Pancreas (tissue), 10 donors: Measurements from ENCODE around the gene RNASE7. TPM values are rescaled to one million over a fixed set of nuclear protein-coding genes. Genes with fewer than 3 reads are reported as not detected.

Experiments
- ATAC-seq, 4 donors: fragments of 200-7000 bp; cut with Tn5 transposase; one replicate each; pipeline versions ENCODE4 v1.8.0 to v1.9.1; 2020; ENCODE audit warnings: mild to moderate bottlenecking in 4 of 4, moderate library complexity in 4 of 4
- DNase-seq, 6 donors: peaks; one replicate each; pipeline ENCODE4 v3.0.0-alpha.2; 2020
- FAIRE-seq: peaks from 2 replicates; lab custom pipeline; 2012; peaks lifted over from hg19 to GRCh38; lab: Jason Lieb, UNC
- H3K27ac ChIP-seq, 4 donors: fragments of 200-600 bp; sonication (generic); 1 replicate in 3 of 4; 2 replicates in 1 of 4; pipeline versions ENCODE4 v1.5.0 to v1.8.0; 2020
- H3K27me3 ChIP-seq, 4 donors: fragments of 200-600 bp; one replicate each; pipeline ENCODE4 v1.8.0; 2021
- H3K36me3 ChIP-seq, 3 donors: fragments of 200-600 bp; sonication (generic) in 1 of 3; one replicate each; pipeline versions ENCODE4 v1.5.0 to v1.8.0; 2020 to 2021
- H3K4me1 ChIP-seq, 3 donors: fragments of 200-600 bp; one replicate each; pipeline ENCODE4 v1.8.0; 2021
- H3K4me3 ChIP-seq, 4 donors: fragments of 200-600 bp; sonication (generic) in 2 of 4; one replicate each; pipeline versions ENCODE4 v1.5.0 to v1.8.0; 2020 to 2021
- H3K9me3 ChIP-seq, 4 donors: fragments of 200-600 bp; one replicate each; pipeline ENCODE4 v1.8.0; 2021
- CTCF ChIP-seq, 4 donors: fragments of 200-600 bp; sonication (generic) in 3 of 4; IDR thresholded peaks; one replicate each; pipeline versions ENCODE4 v1.5.0 to v1.8.0; 2021; ENCODE audit warnings: antibody characterized with exemption in 4 of 4
- WGBS, 2 donors: extraction: QIAGEN DNeasy Blood & Tissue Kit; methylation state at CpG; one replicate each; pipeline ENCODE4 v1.1.7; 2013; 5-methylcytosine and 5-hydroxymethylcytosine counted together
- intact Hi-C, 3 donors: fragments of 100-400 bp; cut with DNase I; formaldehyde crosslinking; loops; one replicate each; pipeline versions ENCODE4 v1.11.1 to v1.14.2; 2022
- microRNA-seq, 2 donors: library from miRNA; unstranded; fragments of <30 nt; microRNA quantifications; one replicate each; pipeline versions ENCODE4 to v1.1.0, GENCODE V29; 2019 to 2020
- polyA plus RNA-seq, 2 donors: library from polyadenylated mRNA; stranded (reverse); fragments of 200-250 nt; gene quantifications; one replicate each; pipeline ENCODE4 v1.2.3, GENCODE V29; 2013
- total RNA-seq, 6 donors: library from RNA; stranded (reverse); fragmentation: NEBNext Ultra II Directional in 4 of 6; extraction: Animal tissue kit (Norgen Biotek cat#: 25700) in 4 of 6; gene quantifications; one replicate each; pipeline versions ENCODE4 v1.2.1 to v1.2.4, GENCODE V29; 2021 to 2023
- donor health status: healthy with polysubstance abuse.
- donor health status: DM: no; HTN: no; CAD: no; lungs with moderate emphysema.
- donor health status: DM: no; HTN: no; CAD: no.
- donor health status: control.
- donor health status: control.
- donor health status: Bipolar disorder and iron deficiency.
- donor health status: DM: yes; HTN: yes; CAD: no.
- donor health status: DM: no; HTN: no; CAD: no.
- donor health status: DM: no; HTN: no; CAD: no.
- donor health status: DM: yes; HTN: yes; CAD: no.

Gene RNASE7
- total and polyA plus RNA-seq, 8 donors: 0.11 to 0.78 (median 0.23) TPM; not detected in 3

- TF ChIP-seq CTCF (IDR thresholded peaks at IDR 0.05): no peak
- intact Hi-C loops: loop anchor here in 2 of 3 donors (5.0 kb wide), 2 partner anchors 70 to 75 kb away; no protein-coding TSS in a partner anchor
- Histone ChIP-seq H3K9me3 (no peaks in the 10 kb centered on the region), H3K4me3 (no peak overlapping the region), H3K4me1 (peaks cover 0 to 3% (median 0%) of the 10 kb centered on the region in 3 donors), H3K36me3 (peaks cover 0 to 27% (median 0%) of the 10 kb centered on the region in 3 donors), H3K27me3 (no peaks in the 10 kb centered on the region), H3K27ac (no peak overlapping the region)
- FAIRE-seq: no peak
- ATAC-seq: peak in 2 of 4 donors; percentile 3 to 4
- DNase-seq: peak in 2 of 6 donors; percentile 44 to 74
- WGBS, 2 donors: 88 to 91% methylated on average over 36 to 42 of the region's 42 CpGs
Measured at GRCh38 chr14:21091821-21092272, 49.7 kb downstream of the RNASE7 start.

GRCh38 chr14:21092273-21093011 is 50.3 kb downstream of the RNASE7 start:
- 40 to 42% methylated on average over 58 to 59 of the region's 59 CpGs for WGBS, 2 donors
- H3K4me3 ChIP-seq: no peak overlapping the region

DNA sequence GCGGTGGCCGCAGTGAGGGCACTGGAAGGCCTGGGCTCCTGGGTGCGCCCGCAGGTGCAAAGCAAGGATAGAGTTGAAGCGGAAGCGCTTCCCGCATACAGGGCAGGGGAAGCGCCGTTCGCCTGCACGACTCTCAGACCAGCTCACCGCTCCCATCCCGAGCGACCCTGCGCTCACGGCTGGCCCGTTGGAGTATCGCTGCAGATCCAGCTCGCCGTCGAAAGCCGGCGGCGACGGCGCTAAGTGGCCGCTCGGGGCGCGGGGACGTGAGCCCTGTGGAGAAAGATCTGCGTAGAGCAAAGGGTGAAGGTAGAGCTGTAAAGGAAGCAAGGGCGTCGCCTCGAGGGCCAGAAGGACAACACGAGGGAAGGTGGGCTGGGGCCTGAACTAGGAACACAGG is 50.9 kb downstream of the RNASE7 start:
- ATAC-seq (no peak), FAIRE-seq (no peak), DNase-seq (peak in 1 of 6 donors; percentile 41)
- H3K36me3 ChIP-seq: peaks cover 0 to 27% (median 0%) of the 10 kb centered on the region in 3 donors
- no peak overlapping the region for H3K4me3 ChIP-seq
- 76 to 79% methylated on average over 36 of the region's 36 CpGs for WGBS, 2 donors
- no peaks in the 10 kb centered on the region for H3K9me3 ChIP-seq
- no peak overlapping the region for H3K27ac ChIP-seq
- intact Hi-C loops: loop anchor here in 2 of 3 donors (5.0 kb wide), 2 partner anchors 71 to 76 kb away; no protein-coding TSS in a partner anchor
- TF ChIP-seq CTCF (IDR thresholded peaks at IDR 0.05): no peak
- peaks cover 0 to 3% (median 0%) of the 10 kb centered on the region in 3 donors for H3K4me1 ChIP-seq
- H3K27me3 ChIP-seq: no peaks in the 10 kb centered on the region

More at GRCh38 chr14:21092273-21093011, 50.3 kb downstream of the RNASE7 start:
- Histone ChIP-seq H3K36me3 (peaks cover 0 to 27% (median 0%) of the 10 kb centered on the region in 3 donors), H3K4me1 (peaks cover 0 to 3% (median 0%) of the 10 kb centered on the region in 3 donors), H3K9me3 (no peaks in the 10 kb centered on the region), H3K27ac (no peak overlapping the region), H3K27me3 (no peaks in the 10 kb centered on the region)
- DNase-seq (peak; percentile 75 to 98 (median 91)), ATAC-seq (peak; percentile 86 to 97 (median 92)), FAIRE-seq (no peak)
- intact Hi-C loops: loop anchor here in 2 of 3 donors (5.0 kb wide), 2 partner anchors 70 to 75 kb away; no protein-coding TSS in a partner anchor
- peak; percentile 100 for TF ChIP-seq CTCF (IDR thresholded peaks at IDR 0.05)

Small RNA genes within 50 kb of the gene (microRNA-seq; reads per million reads assigned to microRNA genes)
- gene MIR6717: 0 reads per million in 2 donors

Other genes starting within 250 kb of the RNASE7 start
- 100 to 1,000 TPM; 281 to 696 (median 362) TPM for gene RNASE1, start 239.5 kb upstream of the RNASE7 start, total RNA-seq
- 100 to 1,000 TPM; 144 to 177 TPM for gene RNASE1, start 239.5 kb upstream of the RNASE7 start, polyA plus RNA-seq
- gene RNASE3, start 151.0 kb upstream of the RNASE7 start, total RNA-seq: not detected
- not detected for gene RNASE3, start 151.0 kb upstream of the RNASE7 start, polyA plus RNA-seq
- 1 to 10 TPM in 2 of 6 donors, under 1 TPM in 3, not detected in 1; 0.28 to 1.3 (median 0.72) TPM for gene RNASE2, start 86.9 kb upstream of the RNASE7 start, total RNA-seq
- gene RNASE2, start 86.9 kb upstream of the RNASE7 start, polyA plus RNA-seq: under 1 TPM; 0.27 to 0.45 TPM
- gene METTL17, start 52.4 kb upstream of the RNASE7 start, total RNA-seq: 10 to 100 TPM; 19.0 to 34.1 (median 25.6) TPM
- gene METTL17, start 52.4 kb upstream of the RNASE7 start, polyA plus RNA-seq: 100 to 1,000 TPM in 1 of 2 donors, 10 to 100 TPM in 1; 61.2 to 103 TPM
- gene SLC39A2, start 43.1 kb upstream of the RNASE7 start, total RNA-seq: not detected
- gene SLC39A2, start 43.1 kb upstream of the RNASE7 start, polyA plus RNA-seq: under 1 TPM in 1 of 2 donors, not detected in 1; 0.09 TPM
- 10 to 100 TPM; 37.5 to 75.4 (median 47.4) TPM for gene NDRG2, start 17.3 kb upstream of the RNASE7 start, total RNA-seq
- 100 to 1,000 TPM; 104 to 159 TPM for gene NDRG2, start 17.3 kb upstream of the RNASE7 start, polyA plus RNA-seq
- under 1 TPM in 1 of 6 donors, not detected in 5; 0.23 TPM for gene TPPP2, start 12.1 kb upstream of the RNASE7 start, total RNA-seq
- under 1 TPM; 0.46 to 0.59 TPM for gene TPPP2, start 12.1 kb upstream of the RNASE7 start, polyA plus RNA-seq
- under 1 TPM in 2 of 6 donors, not detected in 4; 0.08 to 0.12 TPM for gene RNASE13, start 7.6 kb upstream of the RNASE7 start, total RNA-seq
- under 1 TPM; 0.15 to 0.23 TPM for gene RNASE13, start 7.6 kb upstream of the RNASE7 start, polyA plus RNA-seq
- not detected for gene RNASE8, start 15.5 kb downstream of the RNASE7 start, total RNA-seq
- gene RNASE8, start 15.5 kb downstream of the RNASE7 start, polyA plus RNA-seq: not detected
- gene ARHGEF40, start 27.9 kb downstream of the RNASE7 start, total RNA-seq: 10 to 100 TPM; 24.5 to 58.0 (median 36.4) TPM
- 10 to 100 TPM; 68.8 to 77.0 TPM for gene ARHGEF40, start 27.9 kb downstream of the RNASE7 start, polyA plus RNA-seq
- 10 to 100 TPM; 13.5 to 23.6 (median 16.1) TPM for gene ZNF219, start 56.3 kb downstream of the RNASE7 start, total RNA-seq
- gene ZNF219, start 56.3 kb downstream of the RNASE7 start, polyA plus RNA-seq: 10 to 100 TPM; 19.8 to 20.5 TPM
- 1 to 10 TPM in 2 of 6 donors, under 1 TPM in 4; 0.16 to 1.6 (median 0.56) TPM for gene TMEM253, start 58.7 kb downstream of the RNASE7 start, total RNA-seq
- 1 to 10 TPM; 1.8 to 4.9 TPM for gene TMEM253, start 58.7 kb downstream of the RNASE7 start, polyA plus RNA-seq
- not detected for gene OR5AU1, start 113.7 kb downstream of the RNASE7 start, total RNA-seq
- gene OR5AU1, start 113.7 kb downstream of the RNASE7 start, polyA plus RNA-seq: not detected
- 100 to 1,000 TPM; 118 to 257 (median 175) TPM for gene HNRNPC, start 227.1 kb downstream of the RNASE7 start, total RNA-seq
- 100 to 1,000 TPM; 259 to 269 TPM for gene HNRNPC, start 227.1 kb downstream of the RNASE7 start, polyA plus RNA-seq
- under 1 TPM in 3 of 6 donors, not detected in 3; 0.16 to 0.23 (median 0.21) TPM for gene RPGRIP1, start 237.7 kb downstream of the RNASE7 start, total RNA-seq
- under 1 TPM; 0.08 to 0.31 TPM for gene RPGRIP1, start 237.7 kb downstream of the RNASE7 start, polyA plus RNA-seq